A549 (cell line): ENCODE measurements around the gene KATNBL1. TPM values are rescaled to one million over a fixed set of nuclear protein-coding genes. Genes with fewer than 3 reads are reported as not detected.
A peak's percentile ranks its signal among the peaks of the same experiment; 100 is the strongest.

Experiments
- ATAC-seq, 2 experiments: fragments of 200-7000 bp in 1 of 2; fragments of >200 bp in 1 of 2; cut with Nextera tagmentation in 1 of 2; cut with Tn5 transposase in 1 of 2; 3 replicates each; pipeline versions ENCODE4 v1.8.0 to v1.9.1; 2018 to 2020; ENCODE audit warnings: mild to moderate bottlenecking in 1 of 2, moderate library complexity in 1 of 2
- CTCF ChIA-PET: fragments of 300-600 bp; sonication (Branson Sonifier 250); formaldehyde crosslinking; extraction: SDS; loops from one replicate; lab custom pipeline; 2021; ENCODE audit warnings: antibody characterized with exemption, inconsistent platforms; lab: Yijun Ruan, JAX
- POLR2A ChIA-PET: fragments of 350-600 bp; formaldehyde crosslinking; extraction: SDS; loops from one replicate; lab custom pipeline; 2021; ENCODE audit warnings: antibody characterized with exemption, inconsistent platforms; lab: Yijun Ruan, JAX
- DNase-seq, 2 experiments: peaks; one replicate each; pipeline versions ENCODE4 v3.0.0 to v3.0.0-alpha.2; 2011 to 2016; ENCODE audit warnings: low read depth in 1 of 2, low spot score in 1 of 2
- FAIRE-seq: peaks from 2 replicates; lab custom pipeline; 2011; peaks lifted over from hg19 to GRCh38; lab: Jason Lieb, UNC
- H3K27ac ChIP-seq, 2 experiments: fragments of >200 bp; sonication (Bioruptor Twin); formaldehyde crosslinking; 3 replicates each; pipeline ENCODE4 v1.5.1; 2016 to 2017
- H3K4me1 ChIP-seq: fragments of >200 bp; sonication (Bioruptor Twin); formaldehyde crosslinking; 3 replicates; pipeline ENCODE4 v1.6.1; 2016
- H3K4me2 ChIP-seq: fragments of >200 bp; sonication (Bioruptor Twin); formaldehyde crosslinking; 3 replicates; pipeline ENCODE4 v1.6.1; 2016
- H3K4me3 ChIP-seq: fragments of >200 bp; sonication (Bioruptor Twin); formaldehyde crosslinking; 3 replicates; pipeline ENCODE4 v1.5.1; 2016
- H3K9me3 ChIP-seq: fragments of >200 bp; sonication (Bioruptor Twin); formaldehyde crosslinking; 3 replicates; pipeline ENCODE4 v1.6.1; 2016
- BHLHE40 ChIP-seq: IDR thresholded peaks from 2 replicates; pipeline ENCODE4 v1.6.1; 2012; ENCODE audit warnings: low read depth, low read length, inconsistent platforms
- CBX2 ChIP-seq: fragments of 200-600 bp; sonication (generic); IDR thresholded peaks from 2 replicates; pipeline ENCODE4 v1.6.1; 2016; ENCODE audit warnings: low read depth, mild to moderate bottlenecking, borderline replicate concordance
- CEBPB ChIP-seq, 2 experiments: fragments of >200 bp in 1 of 2; sonication (Bioruptor Twin) in 1 of 2; formaldehyde crosslinking in 1 of 2; IDR thresholded peaks; 2 replicates each; pipeline ENCODE4 v1.6.1; 2012 to 2016
- EHMT2 ChIP-seq: fragments of 200-600 bp; sonication (generic); IDR thresholded peaks from 2 replicates; pipeline ENCODE4 v1.6.1; 2016; ENCODE audit warnings: antibody characterized with exemption, low read depth, mild to moderate bottlenecking, moderate library complexity
- EP300 ChIP-seq, 2 experiments: fragments of >200 bp; sonication (Bioruptor Twin); formaldehyde crosslinking; IDR thresholded peaks; 2 replicates in 1 of 2; 3 replicates in 1 of 2; pipeline ENCODE4 v1.6.1; 2016 to 2017
- FOSB ChIP-seq: fragments of 250-450 bp; sonication (Bioruptor Pico); IDR thresholded peaks from 2 replicates; pipeline ENCODE4 v1.5.0; 2020; ENCODE audit warnings: mild to moderate bottlenecking, moderate library complexity
- FOSL2 ChIP-seq, 2 experiments: fragments of 450-650 bp in 1 of 2; fragments of >200 bp in 1 of 2; sonication (Bioruptor Twin) in 1 of 2; formaldehyde crosslinking; IDR thresholded peaks; 2 replicates each; pipeline versions ENCODE4 v1.5.0 to v1.6.1; 2016 to 2020; ENCODE audit warnings: mild to moderate bottlenecking in 1 of 2, moderate library complexity in 1 of 2
- FOXS1 ChIP-seq: fragments of 250-450 bp; sonication (Bioruptor Pico); IDR thresholded peaks from 2 replicates; pipeline ENCODE4 v1.5.0; 2020; ENCODE audit warnings: mild to moderate bottlenecking, moderate library complexity
- GATA3 ChIP-seq: IDR thresholded peaks from 2 replicates; pipeline ENCODE4 v1.6.1; 2012; ENCODE audit warnings: borderline replicate concordance
- HDAC2 ChIP-seq: fragments of 200-600 bp; sonication (generic); IDR thresholded peaks from 2 replicates; pipeline ENCODE4 v1.6.1; 2016
- HOXA7 ChIP-seq: fragments of 250-450 bp; sonication (Bioruptor Pico); IDR thresholded peaks from 2 replicates; pipeline ENCODE4 v1.5.0; 2020; ENCODE audit warnings: mild to moderate bottlenecking, moderate library complexity
- JUN ChIP-seq, 2 experiments: fragments of >200 bp; sonication (Bioruptor Twin); formaldehyde crosslinking; IDR thresholded peaks; 2 replicates in 1 of 2; 3 replicates in 1 of 2; pipeline ENCODE4 v1.6.1; 2016 to 2017
- KDM1A ChIP-seq: fragments of 200-600 bp; sonication (generic); IDR thresholded peaks from 2 replicates; pipeline ENCODE4 v1.6.1; 2016; ENCODE audit warnings: low read depth, mild to moderate bottlenecking
- MAFK ChIP-seq: fragments of 450-650 bp; IDR thresholded peaks from 2 replicates; pipeline ENCODE4 v1.6.1; 2014; ENCODE audit not compliant: partially characterized antibody
- NFE2L2 ChIP-seq: fragments of 150-350 bp; conservative IDR thresholded peaks from 2 replicates; pipeline ENCODE4 v1.6.1; 2014; ENCODE audit warnings: low read length
- NPAS2 ChIP-seq: fragments of 250-450 bp; sonication (Bioruptor Pico); IDR thresholded peaks from 2 replicates; pipeline ENCODE4 v1.8.0; 2022; ENCODE audit warnings: mild to moderate bottlenecking, moderate library complexity, borderline replicate concordance
- NR3C1 ChIP-seq: fragments of >200 bp; sonication (Bioruptor Twin); formaldehyde crosslinking; IDR thresholded peaks from 3 replicates; pipeline ENCODE4 v1.6.1; 2017
- POLR2A ChIP-seq: IDR thresholded peaks from 2 replicates; pipeline ENCODE4 v1.6.1; 2012; ENCODE audit warnings: mild to moderate bottlenecking, low read length
- RCOR1 ChIP-seq: fragments of 150-350 bp; IDR thresholded peaks from 2 replicates; pipeline ENCODE4 v1.6.1; 2014; ENCODE audit warnings: antibody characterized with exemption, low read length, low read depth
- RFX5 ChIP-seq: fragments of 450-650 bp; IDR thresholded peaks from 2 replicates; pipeline ENCODE4 v1.7.1; 2014; ENCODE audit warnings: antibody characterized with exemption, mild to moderate bottlenecking, moderate library complexity
- SMC3 ChIP-seq: fragments of >200 bp; sonication (Bioruptor Twin); formaldehyde crosslinking; IDR thresholded peaks from 3 replicates; pipeline ENCODE4 v1.6.1; 2018; ENCODE audit warnings: inconsistent platforms
- TFCP2L1 ChIP-seq: fragments of 250-450 bp; sonication (Bioruptor Pico); IDR thresholded peaks from 2 replicates; pipeline ENCODE4 v1.5.0; 2021; ENCODE audit warnings: mild to moderate bottlenecking
- ZC3H11A ChIP-seq: fragments of 450-650 bp; IDR thresholded peaks from 2 replicates; pipeline ENCODE4 v1.6.1; 2014; ENCODE audit warnings: antibody characterized with exemption, mild to moderate bottlenecking
- ZNF302 ChIP-seq: fragments of 250-450 bp; sonication (Bioruptor Pico); IDR thresholded peaks from 2 replicates; pipeline ENCODE4 v1.9.0; 2021; ENCODE audit warnings: inconsistent platforms, mild to moderate bottlenecking, moderate library complexity
- WGBS: methylation state at CpG from one replicate; pipeline ENCODE4 v1.1.6; 2017; ENCODE audit errors: missing lambda C conversion rate; 5-methylcytosine and 5-hydroxymethylcytosine counted together
- polyA plus RNA-seq, 4 experiments: library from polyadenylated mRNA; depleted of rRNA in 3 of 4; stranded (reverse); fragments of >200 nt; fragmentation: RNase III in 1 of 4; extraction: RNeasy Plus Mini Kit Qiagen cat#74134 plus additional on column Dnase treatment in 1 of 4; gene quantifications; 2 replicates in 3 of 4; 3 replicates in 1 of 4; pipeline ENCODE4 v1.2.3, GENCODE V29; 2011 to 2017
- TF ChIP-seq, protein P1 (sequence below): fragments of >200 bp; sonication (Bioruptor Twin); formaldehyde crosslinking; IDR thresholded peaks from 3 replicates; pipeline ENCODE4 v1.5.1; 2016
- TF ChIP-seq, protein P2 (sequence below): fragments of >200 bp; sonication (Bioruptor Twin); formaldehyde crosslinking; IDR thresholded peaks from 3 replicates; pipeline ENCODE4 v1.6.1; 2016
- TF ChIP-seq, protein P3 (sequence below): fragments of 250-450 bp; sonication (Bioruptor Pico); IDR thresholded peaks from 2 replicates; pipeline ENCODE4 v1.5.0; 2020; ENCODE audit warnings: low read depth, mild to moderate bottlenecking, moderate library complexity
- TF ChIP-seq, protein P4 (sequence below): fragments of 150-350 bp; IDR thresholded peaks from 2 replicates; pipeline ENCODE4 v1.6.1; 2014; ENCODE audit warnings: low read depth, mild to moderate bottlenecking, low read length
- TF ChIP-seq, protein P5 (sequence below): IDR thresholded peaks from 2 replicates; pipeline ENCODE4 v1.6.1; 2012
- TF ChIP-seq, protein P6 (sequence below): fragments of >200 bp; sonication (Bioruptor Twin); formaldehyde crosslinking; IDR thresholded peaks from 2 replicates; pipeline ENCODE4 v1.6.1; 2016

Gene KATNBL1
- polyA plus RNA-seq, 2 of the 4 experiments (the other 2 are of a cell fraction), result 35.2 to 75.8 TPM

DNA sequence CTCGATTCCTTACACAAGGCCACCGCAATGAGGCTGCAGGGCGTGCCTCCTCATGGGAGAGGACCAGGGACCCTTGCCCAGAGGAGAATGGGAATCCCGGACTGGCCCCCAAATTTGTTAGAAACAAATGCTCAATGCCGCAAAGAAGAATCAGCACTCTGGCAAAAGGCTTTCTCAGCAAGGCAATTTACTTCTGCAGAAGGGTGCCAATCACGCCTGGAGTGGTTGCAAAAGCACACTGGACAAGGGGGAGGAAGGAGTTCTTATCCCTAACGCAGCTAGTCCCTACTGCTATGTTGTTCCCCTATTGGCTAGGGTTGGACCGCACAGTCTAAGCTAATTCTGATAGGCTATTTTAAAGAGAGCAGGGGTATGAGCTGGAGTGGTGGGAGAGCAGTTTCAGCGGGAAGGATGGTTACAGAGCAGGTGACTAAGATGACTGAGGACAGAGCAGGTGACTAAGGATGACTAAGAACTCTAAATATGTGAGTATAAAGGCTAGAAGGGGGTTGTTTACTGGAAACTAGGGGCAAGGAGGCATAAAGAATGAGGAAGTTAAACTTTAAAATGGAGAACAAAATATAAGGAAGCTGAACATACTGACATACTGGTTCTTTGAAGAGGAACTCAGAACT, 48.5 kb downstream of the KATNBL1 start:
- WGBS, result 85% methylated on average over 9 of the region's 9 CpGs
- FAIRE-seq (no peak), ATAC-seq (peak in 1 of 2 experiments; percentile 68; a peak in 3 of 6 replicates), DNase-seq (peak; percentile 15 to 59)
- H3K9me3 ChIP-seq, result peaks cover 45% of the 10 kb centered on the region
- CTCF ChIA-PET, result interaction anchor here (0.6 to 1.6 kb wide), 3 partner anchors 10 to 48 kb away, joined by 3 to 5 read pairs (median 3); partner anchors contain the start of gene KATNBL1
- no peak overlapping the region for H3K4me3 ChIP-seq
- no peaks in the 10 kb centered on the region for H3K4me1 ChIP-seq
- no peak for TF ChIP-seq JUN (IDR thresholded peaks at IDR 0.05)
- no peak for TF ChIP-seq KDM1A
- no peak for TF ChIP-seq HOXA7
- TF ChIP-seq, protein P1, sequence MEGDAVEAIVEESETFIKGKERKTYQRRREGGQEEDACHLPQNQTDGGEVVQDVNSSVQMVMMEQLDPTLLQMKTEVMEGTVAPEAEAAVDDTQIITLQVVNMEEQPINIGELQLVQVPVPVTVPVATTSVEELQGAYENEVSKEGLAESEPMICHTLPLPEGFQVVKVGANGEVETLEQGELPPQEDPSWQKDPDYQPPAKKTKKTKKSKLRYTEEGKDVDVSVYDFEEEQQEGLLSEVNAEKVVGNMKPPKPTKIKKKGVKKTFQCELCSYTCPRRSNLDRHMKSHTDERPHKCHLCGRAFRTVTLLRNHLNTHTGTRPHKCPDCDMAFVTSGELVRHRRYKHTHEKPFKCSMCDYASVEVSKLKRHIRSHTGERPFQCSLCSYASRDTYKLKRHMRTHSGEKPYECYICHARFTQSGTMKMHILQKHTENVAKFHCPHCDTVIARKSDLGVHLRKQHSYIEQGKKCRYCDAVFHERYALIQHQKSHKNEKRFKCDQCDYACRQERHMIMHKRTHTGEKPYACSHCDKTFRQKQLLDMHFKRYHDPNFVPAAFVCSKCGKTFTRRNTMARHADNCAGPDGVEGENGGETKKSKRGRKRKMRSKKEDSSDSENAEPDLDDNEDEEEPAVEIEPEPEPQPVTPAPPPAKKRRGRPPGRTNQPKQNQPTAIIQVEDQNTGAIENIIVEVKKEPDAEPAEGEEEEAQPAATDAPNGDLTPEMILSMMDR, result no peak
- TF ChIP-seq, protein P2, sequence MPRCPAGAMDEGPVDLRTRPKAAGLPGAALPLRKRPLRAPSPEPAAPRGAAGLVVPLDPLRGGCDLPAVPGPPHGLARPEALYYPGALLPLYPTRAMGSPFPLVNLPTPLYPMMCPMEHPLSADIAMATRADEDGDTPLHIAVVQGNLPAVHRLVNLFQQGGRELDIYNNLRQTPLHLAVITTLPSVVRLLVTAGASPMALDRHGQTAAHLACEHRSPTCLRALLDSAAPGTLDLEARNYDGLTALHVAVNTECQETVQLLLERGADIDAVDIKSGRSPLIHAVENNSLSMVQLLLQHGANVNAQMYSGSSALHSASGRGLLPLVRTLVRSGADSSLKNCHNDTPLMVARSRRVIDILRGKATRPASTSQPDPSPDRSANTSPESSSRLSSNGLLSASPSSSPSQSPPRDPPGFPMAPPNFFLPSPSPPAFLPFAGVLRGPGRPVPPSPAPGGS, result no peak
- TF ChIP-seq POLR2A, result no peak
- no peak for TF ChIP-seq ZC3H11A
- no peak for TF ChIP-seq CBX2
- TF ChIP-seq FOXS1 (CRISPR knock-in tag), result no peak
- TF ChIP-seq, protein P3, sequence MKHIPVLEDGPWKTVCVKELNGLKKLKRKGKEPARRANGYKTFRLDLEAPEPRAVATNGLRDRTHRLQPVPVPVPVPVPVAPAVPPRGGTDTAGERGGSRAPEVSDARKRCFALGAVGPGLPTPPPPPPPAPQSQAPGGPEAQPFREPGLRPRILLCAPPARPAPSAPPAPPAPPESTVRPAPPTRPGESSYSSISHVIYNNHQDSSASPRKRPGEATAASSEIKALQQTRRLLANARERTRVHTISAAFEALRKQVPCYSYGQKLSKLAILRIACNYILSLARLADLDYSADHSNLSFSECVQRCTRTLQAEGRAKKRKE (CRISPR knock-in tag), result no peak
- TF ChIP-seq SMC3, result no peak
- TF ChIP-seq HDAC2, result no peak
- no peak for TF ChIP-seq MAFK
- TF ChIP-seq NFE2L2, result no peak
- no peak for TF ChIP-seq ZNF302 (CRISPR knock-in tag)
- TF ChIP-seq, protein P4, sequence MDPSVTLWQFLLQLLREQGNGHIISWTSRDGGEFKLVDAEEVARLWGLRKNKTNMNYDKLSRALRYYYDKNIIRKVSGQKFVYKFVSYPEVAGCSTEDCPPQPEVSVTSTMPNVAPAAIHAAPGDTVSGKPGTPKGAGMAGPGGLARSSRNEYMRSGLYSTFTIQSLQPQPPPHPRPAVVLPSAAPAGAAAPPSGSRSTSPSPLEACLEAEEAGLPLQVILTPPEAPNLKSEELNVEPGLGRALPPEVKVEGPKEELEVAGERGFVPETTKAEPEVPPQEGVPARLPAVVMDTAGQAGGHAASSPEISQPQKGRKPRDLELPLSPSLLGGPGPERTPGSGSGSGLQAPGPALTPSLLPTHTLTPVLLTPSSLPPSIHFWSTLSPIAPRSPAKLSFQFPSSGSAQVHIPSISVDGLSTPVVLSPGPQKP, result no peak
- TF ChIP-seq RFX5, result no peak
- TF ChIP-seq, protein P5, sequence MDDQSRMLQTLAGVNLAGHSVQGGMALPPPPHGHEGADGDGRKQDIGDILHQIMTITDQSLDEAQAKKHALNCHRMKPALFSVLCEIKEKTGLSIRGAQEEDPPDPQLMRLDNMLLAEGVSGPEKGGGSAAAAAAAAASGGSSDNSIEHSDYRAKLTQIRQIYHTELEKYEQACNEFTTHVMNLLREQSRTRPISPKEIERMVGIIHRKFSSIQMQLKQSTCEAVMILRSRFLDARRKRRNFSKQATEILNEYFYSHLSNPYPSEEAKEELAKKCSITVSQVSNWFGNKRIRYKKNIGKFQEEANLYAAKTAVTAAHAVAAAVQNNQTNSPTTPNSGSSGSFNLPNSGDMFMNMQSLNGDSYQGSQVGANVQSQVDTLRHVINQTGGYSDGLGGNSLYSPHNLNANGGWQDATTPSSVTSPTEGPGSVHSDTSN, result 0 out of 2 replicates have a peak, but pooled peaks have one; percentile 13
- no peak for TF ChIP-seq TFCP2L1 (CRISPR knock-in tag)
- TF ChIP-seq NR3C1, result no peak
- no peak for TF ChIP-seq FOSB (CRISPR knock-in tag)
- TF ChIP-seq, protein P6, sequence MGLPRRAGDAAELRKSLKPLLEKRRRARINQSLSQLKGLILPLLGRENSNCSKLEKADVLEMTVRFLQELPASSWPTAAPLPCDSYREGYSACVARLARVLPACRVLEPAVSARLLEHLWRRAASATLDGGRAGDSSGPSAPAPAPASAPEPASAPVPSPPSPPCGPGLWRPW, result peak; percentile 19; the same call in 1 of the 2 replicates
- TF ChIP-seq EP300 (IDR thresholded peaks at IDR 0.05), result no peak
- TF ChIP-seq FOSL2 (IDR thresholded peaks at IDR 0.05), result no peak
- peak; percentile 50; the same call in 1 of the 2 replicates for TF ChIP-seq FOSL2 (CRISPR knock-in tag; IDR thresholded peaks at IDR 0.05)
- TF ChIP-seq CEBPB (IDR thresholded peaks at IDR 0.05), result no peak
- no peak for TF ChIP-seq NPAS2 (CRISPR knock-in tag)
- no peak for TF ChIP-seq RCOR1
- TF ChIP-seq BHLHE40, result no peak
- peak; percentile 46; the same call in 1 of the 2 replicates for TF ChIP-seq GATA3
- no peak for TF ChIP-seq EHMT2
- H3K27ac ChIP-seq, result no peak overlapping the region
- POLR2A ChIA-PET, result no interaction called here
- no peak overlapping the region for H3K4me2 ChIP-seq
